ENCODE data around the gene BLOC1S3. TPM values are rescaled to one million over a fixed set of nuclear protein-coding genes. Genes with fewer than 3 reads are reported as not detected.

The BLOC1S3 gene
- total and polyA plus RNA-seq, 2 of the 13 experiments (the other 11 are each of a cell fraction or from before 2014, with no cell fraction given): 4.3 to 4.8 TPM

- TF ChIP-seq ZHX2 (IDR thresholded peaks at IDR 0.05; ENCODE audit: low read depth) (peak; percentile 84), ZHX2 (CRISPR knock-in tag; IDR thresholded peaks at IDR 0.05; ENCODE audit: borderline replicate concordance) (no peak), THRA (CRISPR knock-in tag; IDR thresholded peaks at IDR 0.05; ENCODE audit: borderline replicate concordance) (peak; percentile 38; the same call in 1 of the 2 replicates), DMAP1 (CRISPR knock-in tag; IDR thresholded peaks at IDR 0.05) (peak; percentile 73; the same call in 1 of the 2 replicates), RNF2 (conservative IDR thresholded peaks at IDR 0.05; ENCODE audit: low read depth) (0 out of 2 replicates have a peak, but pooled peaks have one; percentile 18), SATB2 (CRISPR knock-in tag; IDR thresholded peaks at IDR 0.05) (0 out of 2 replicates have a peak, but pooled peaks have one; percentile 37), ZNF274 (CRISPR knock-in tag; IDR thresholded peaks at IDR 0.05) (peak; percentile 62; the same call in 1 of the 2 replicates), ZHX1 (CRISPR knock-in tag; IDR thresholded peaks at IDR 0.05; ENCODE audit: low read depth) (no peak), ZBTB37 (CRISPR knock-in tag; IDR thresholded peaks at IDR 0.05) (no peak), ZNF331 (CRISPR knock-in tag; IDR thresholded peaks at IDR 0.05) (0 out of 2 replicates have a peak, but pooled peaks have one; percentile 10), ZNF326 (CRISPR knock-in tag; IDR thresholded peaks at IDR 0.05; ENCODE audit: borderline replicate concordance) (no peak), ZSCAN5A (CRISPR knock-in tag; IDR thresholded peaks at IDR 0.05; ENCODE audit: borderline replicate concordance) (no peak), MIXL1 (CRISPR knock-in tag; IDR thresholded peaks at IDR 0.05) (0 out of 2 replicates have a peak, but pooled peaks have one; percentile 7), KLF16 (CRISPR knock-in tag; IDR thresholded peaks at IDR 0.05) (peak in 1 of 2 experiments; percentile 77; a peak in 2 of 4 replicates), KMT2A (CRISPR knock-in tag; IDR thresholded peaks at IDR 0.05) (peak; percentile 50; the same call in 1 of the 2 replicates), NFYC (CRISPR knock-in tag; IDR thresholded peaks at IDR 0.05) (peak; percentile 91)
Measured at GRCh38 chr19:45178262-45179071, at the start of gene BLOC1S3 (continued).

Measured in HepG2 (cell line).